KOPT-K1 (cell line): ENCODE data around the gene ANO2.
"Not testable (repeated sequence)": the region's sequence is repeated elsewhere in the genome, so short reads cannot be mapped to it uniquely, and the experiment has no call there.

Experiments used
- H3K27ac ChIP-seq: fragments of 200-600 bp; sonication (generic); 2 replicates; pipeline ENCODE4 v1.5.1; 2016; ENCODE audit warnings: antibody characterized with exemption, mild to moderate bottlenecking, low read depth, low read length; ENCODE audit not compliant: poor library complexity, severe bottlenecking
- H3K36me3 ChIP-seq: fragments of 200-600 bp; sonication (generic); 2 replicates; pipeline ENCODE4 v1.5.1; 2017; ENCODE audit warnings: antibody characterized with exemption, mild to moderate bottlenecking, low read length, moderate library complexity; ENCODE audit not compliant: insufficient read depth
- H3K9me3 ChIP-seq: fragments of 200-600 bp; sonication (generic); 2 replicates; pipeline ENCODE4 v1.5.1; 2017; ENCODE audit warnings: antibody characterized with exemption, low read length, mild to moderate bottlenecking; ENCODE audit not compliant: insufficient read depth, poor library complexity, severe bottlenecking

Gene ANO2

GRCh38 chr12:5556946-5557673 lies 387.9 kb downstream of the ANO2 start:
- Histone ChIP-seq H3K27ac (no peak overlapping the region), H3K9me3 (no peaks in the 10 kb centered on the region), H3K36me3 (no peaks in the 10 kb centered on the region)

- no peak overlapping the region for H3K27ac ChIP-seq
- H3K36me3 ChIP-seq = no peaks in the 10 kb centered on the region
- no peaks in the 10 kb centered on the region for H3K9me3 ChIP-seq
Observed at GRCh38 chr12:5556033-5556614, 388.9 kb downstream of the ANO2 start.

- H3K36me3 ChIP-seq = no peaks in the 10 kb centered on the region
- H3K27ac ChIP-seq = no peak overlapping the region
Observed at GRCh38 chr12:5554711-5555110, 390.3 kb downstream of the ANO2 start.

GRCh38 chr12:5549011-5549410 lies 396.0 kb downstream of the ANO2 start:
- no peak overlapping the region for H3K27ac ChIP-seq
- no peaks in the 10 kb centered on the region for H3K36me3 ChIP-seq
- H3K9me3 ChIP-seq = no peaks in the 10 kb centered on the region

More at GRCh38 chr12:5554711-5555110, 390.3 kb downstream of the ANO2 start:
- H3K9me3 ChIP-seq = no peaks in the 10 kb centered on the region

- H3K9me3 ChIP-seq = no peaks in the 10 kb centered on the region
- no peaks in the 10 kb centered on the region for H3K36me3 ChIP-seq
- no peak overlapping the region for H3K27ac ChIP-seq
Observed at GRCh38 chr12:5548152-5548943, 396.7 kb downstream of the ANO2 start.

GRCh38 chr12:5546616-5547015 lies 398.4 kb downstream of the ANO2 start:
- Histone ChIP-seq H3K9me3 (no peaks in the 10 kb centered on the region), H3K36me3 (no peaks in the 10 kb centered on the region), H3K27ac (no peak overlapping the region)

- no peaks in the 10 kb centered on the region for H3K9me3 ChIP-seq
- H3K36me3 ChIP-seq = no peaks in the 10 kb centered on the region
- no peak overlapping the region for H3K27ac ChIP-seq
Observed at GRCh38 chr12:5537771-5538170, 407.3 kb downstream of the ANO2 start.

GRCh38 chr12:5537026-5537615 lies 407.9 kb downstream of the ANO2 start:
- H3K9me3 ChIP-seq, H3K36me3 ChIP-seq, H3K27ac ChIP-seq: not testable (repeated sequence)

GRCh38 chr12:5535541-5535940 lies 409.5 kb downstream of the ANO2 start:
- no peaks in the 10 kb centered on the region for H3K36me3 ChIP-seq
- no peak overlapping the region for H3K27ac ChIP-seq

GRCh38 chr12:5534426-5535199 lies 410.4 kb downstream of the ANO2 start:
- H3K36me3 ChIP-seq = no peaks in the 10 kb centered on the region
- H3K27ac ChIP-seq = no peak overlapping the region
- no peaks in the 10 kb centered on the region for H3K9me3 ChIP-seq

More at GRCh38 chr12:5535541-5535940, 409.5 kb downstream of the ANO2 start:
- no peaks in the 10 kb centered on the region for H3K9me3 ChIP-seq

GRCh38 chr12:5533368-5533767 lies 411.7 kb downstream of the ANO2 start:
- H3K27ac ChIP-seq = no peak overlapping the region
- no peaks in the 10 kb centered on the region for H3K36me3 ChIP-seq
- H3K9me3 ChIP-seq = no peaks in the 10 kb centered on the region

GRCh38 chr12:5525783-5526367 lies 419.2 kb downstream of the ANO2 start:
- Histone ChIP-seq H3K9me3 (no peaks in the 10 kb centered on the region), H3K27ac (no peak overlapping the region), H3K36me3 (no peaks in the 10 kb centered on the region)

- Histone ChIP-seq H3K9me3 (no peaks in the 10 kb centered on the region), H3K36me3 (no peaks in the 10 kb centered on the region), H3K27ac (no peak overlapping the region)
Observed at GRCh38 chr12:5524769-5525436, 420.2 kb downstream of the ANO2 start.
